SH-SY5Y (cell line): ENCODE results near the gene USP6NL.

Source experiments
- GATA2 ChIP-seq: IDR thresholded peaks from 2 replicates; pipeline ENCODE4 v1.6.1; 2011; ENCODE audit warnings: mild to moderate bottlenecking, low read depth, low read length
- GATA3 ChIP-seq: IDR thresholded peaks from 2 replicates; pipeline ENCODE4 v1.6.1; 2011; ENCODE audit warnings: low read depth, mild to moderate bottlenecking, low read length, moderate library complexity

- TF ChIP-seq GATA2 (no peak), GATA3 (no peak)
Measured at GRCh38 chr10:11529276-11529903, 82.1 kb downstream of the USP6NL start.
